Esophagus muscularis mucosa (tissue), 4 donors: ENCODE results near the gene TSTD2. TPM values are rescaled to one million over a fixed set of nuclear protein-coding genes. Genes with fewer than 3 reads are reported as not detected.
"Not testable (repeated sequence)": the region's sequence is repeated elsewhere in the genome, so short reads cannot be mapped to it uniquely, and the experiment has no call there.

Experiments
- DNase-seq: peaks from one replicate; pipeline ENCODE4 v3.0.0-alpha.2; 2017; ENCODE audit errors: extremely low spot score
- H3K27ac ChIP-seq, 4 donors: fragments of 200-600 bp; sonication (generic); replicated peaks in 1 of 4; 1 replicate in 3 of 4; 2 replicates in 1 of 4; pipeline ENCODE4 v1.5.1; 2016 to 2019; ENCODE audit warnings: mild to moderate bottlenecking in 1 of 4
- H3K27me3 ChIP-seq, 4 donors: fragments of 200-600 bp; sonication (generic); one replicate each; pipeline versions ENCODE4 v1.5.1 to v1.6.0; 2016 to 2019
- H3K36me3 ChIP-seq, 4 donors: fragments of 200-600 bp; sonication (generic); one replicate each; pipeline ENCODE4 v1.5.1; 2016 to 2019
- H3K4me1 ChIP-seq, 4 donors: fragments of 200-600 bp; sonication (generic); one replicate each; pipeline ENCODE4 v1.5.1; 2016 to 2019
- H3K4me3 ChIP-seq, 4 donors: fragments of 200-600 bp; sonication (generic); 1 replicate in 2 of 4; 2 replicates in 2 of 4; pipeline ENCODE4 v1.5.1; 2016 to 2019; ENCODE audit warnings: mild to moderate bottlenecking in 4 of 4, moderate library complexity in 1 of 4
- H3K9me3 ChIP-seq, 4 donors: fragments of 200-600 bp; sonication (generic); 1 replicate in 3 of 4; 2 replicates in 1 of 4; pipeline ENCODE4 v1.5.1; 2016 to 2019
- EP300 ChIP-seq: sonication (generic); formaldehyde crosslinking; IDR thresholded peaks from one replicate; pipeline ENCODE4 v1.6.1; 2017; ENCODE audit warnings: antibody characterized with exemption
- POLR2A ChIP-seq: fragments of 450-650 bp; IDR thresholded peaks from one replicate; pipeline ENCODE4 v1.6.1; 2017; ENCODE audit warnings: antibody characterized with exemption, moderate library complexity, mild to moderate bottlenecking, low read depth
- POLR2AphosphoS5 ChIP-seq, 2 donors: sonication (generic); formaldehyde crosslinking; IDR thresholded peaks; one replicate each; pipeline ENCODE4 v1.6.1; 2017; ENCODE audit warnings: antibody characterized with exemption in 2 of 2
- WGBS: methylation state at CpG from one replicate; pipeline ENCODE4 v1.1.5; 2018; 5-methylcytosine and 5-hydroxymethylcytosine counted together
- intact Hi-C: fragments of 100-400 bp; cut with DNase I; formaldehyde crosslinking; loops from one replicate; pipeline ENCODE4 v1.15.1; 2023
- total RNA-seq, 4 donors: library from RNA; depleted of rRNA; stranded (reverse); fragments of >200 nt; gene quantifications; one replicate each; pipeline versions ENCODE4 v1.1.0 to v1.2.1, GENCODE V29; 2016
- TF ChIP-seq, protein P1 (sequence below), 3 experiments: fragments of 200-600 bp in 2 of 3; fragments of 450-650 bp in 1 of 3; sonication (generic) in 2 of 3; IDR thresholded peaks; one replicate each; pipeline ENCODE4 v1.5.1; 2017 to 2019; ENCODE audit warnings: antibody characterized with exemption in 3 of 3, mild to moderate bottlenecking in 2 of 3, moderate library complexity in 1 of 3

TSTD2 gene
- total RNA-seq, 4 donors from 2014 or later, result 22.9 to 25.3 (median 23.5) TPM

DNA sequence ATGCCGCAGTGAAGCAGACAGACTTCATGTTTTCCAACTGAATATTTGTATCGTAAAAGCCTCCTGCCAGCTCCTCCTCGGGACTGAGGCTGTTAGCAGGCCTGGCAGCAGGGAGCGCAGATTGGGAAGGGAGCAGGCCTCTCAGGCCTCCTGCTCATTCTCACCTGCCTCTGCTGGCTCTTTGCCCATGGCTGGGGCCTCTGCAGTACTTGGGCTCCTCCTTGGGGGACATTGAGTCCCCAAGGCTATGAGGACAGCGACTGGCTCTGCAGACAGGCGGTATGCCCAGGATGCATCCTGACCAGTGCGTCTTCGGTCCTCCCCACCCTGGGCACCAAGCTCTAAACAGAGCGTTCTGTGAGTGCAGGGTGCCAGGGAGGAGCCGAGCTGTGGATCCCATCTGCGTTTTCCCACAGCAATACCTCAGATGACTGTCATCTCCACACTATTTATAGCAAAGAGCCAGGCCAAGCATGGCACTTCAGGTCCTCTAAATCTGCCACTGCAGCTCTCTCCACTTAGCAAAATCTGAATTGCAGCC lies 38.7 kb downstream of the TSTD2 start:
- intact Hi-C loops, result no loop called here
- H3K27ac ChIP-seq, result peak overlapping the region; percentile 72 to 74 (median 72)
- peaks cover 0 to 39% (median 29%) of the 10 kb centered on the region in 4 donors for H3K36me3 ChIP-seq
- H3K4me1 ChIP-seq, result peaks cover 33 to 60% (median 54%) of the 10 kb centered on the region in 4 donors
- no peaks in the 10 kb centered on the region for H3K27me3 ChIP-seq
- no peak for TF ChIP-seq EP300
- TF ChIP-seq POLR2AphosphoS5 (IDR thresholded peaks at IDR 0.05), result peak; percentile 21 to 50
- H3K9me3 ChIP-seq, result no peaks in the 10 kb centered on the region
- peak; percentile 92 for DNase-seq
- 71% methylated on average over 11 of the region's 11 CpGs for WGBS
- H3K4me3 ChIP-seq, result no peak overlapping the region

DNA sequence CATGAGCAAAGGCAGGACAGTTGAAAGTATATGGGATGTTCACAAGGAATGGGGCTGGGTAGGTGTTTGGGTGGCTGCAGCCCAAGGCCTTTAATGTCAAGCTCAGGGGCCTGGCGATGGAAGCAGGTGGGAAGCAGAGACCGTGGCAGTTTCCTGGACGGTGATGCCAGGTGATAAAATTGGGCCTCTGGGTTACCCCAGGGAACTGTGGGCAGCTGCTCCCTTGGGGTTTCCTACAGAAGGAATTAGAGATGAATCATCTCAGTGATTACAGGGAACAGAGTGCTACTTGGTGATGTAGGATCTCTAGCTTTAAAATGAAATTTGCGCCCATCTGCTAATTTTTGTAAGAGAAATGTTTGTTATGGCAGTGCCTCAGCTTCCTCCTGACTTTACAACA lies 39.2 kb downstream of the TSTD2 start:
- H3K9me3 ChIP-seq, result no peaks in the 10 kb centered on the region
- 83% methylated on average over 4 of the region's 4 CpGs for WGBS
- no peak overlapping the region for H3K4me3 ChIP-seq
- peaks cover 0 to 37% (median 24%) of the 10 kb centered on the region in 4 donors for H3K36me3 ChIP-seq
- peaks cover 33 to 60% (median 53%) of the 10 kb centered on the region in 4 donors for H3K4me1 ChIP-seq
- TF ChIP-seq, protein P1, sequence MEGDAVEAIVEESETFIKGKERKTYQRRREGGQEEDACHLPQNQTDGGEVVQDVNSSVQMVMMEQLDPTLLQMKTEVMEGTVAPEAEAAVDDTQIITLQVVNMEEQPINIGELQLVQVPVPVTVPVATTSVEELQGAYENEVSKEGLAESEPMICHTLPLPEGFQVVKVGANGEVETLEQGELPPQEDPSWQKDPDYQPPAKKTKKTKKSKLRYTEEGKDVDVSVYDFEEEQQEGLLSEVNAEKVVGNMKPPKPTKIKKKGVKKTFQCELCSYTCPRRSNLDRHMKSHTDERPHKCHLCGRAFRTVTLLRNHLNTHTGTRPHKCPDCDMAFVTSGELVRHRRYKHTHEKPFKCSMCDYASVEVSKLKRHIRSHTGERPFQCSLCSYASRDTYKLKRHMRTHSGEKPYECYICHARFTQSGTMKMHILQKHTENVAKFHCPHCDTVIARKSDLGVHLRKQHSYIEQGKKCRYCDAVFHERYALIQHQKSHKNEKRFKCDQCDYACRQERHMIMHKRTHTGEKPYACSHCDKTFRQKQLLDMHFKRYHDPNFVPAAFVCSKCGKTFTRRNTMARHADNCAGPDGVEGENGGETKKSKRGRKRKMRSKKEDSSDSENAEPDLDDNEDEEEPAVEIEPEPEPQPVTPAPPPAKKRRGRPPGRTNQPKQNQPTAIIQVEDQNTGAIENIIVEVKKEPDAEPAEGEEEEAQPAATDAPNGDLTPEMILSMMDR (IDR thresholded peaks at IDR 0.05), result no peak
- TF ChIP-seq POLR2AphosphoS5 (IDR thresholded peaks at IDR 0.05) (no peak), EP300 (no peak), POLR2A (no peak)
- DNase-seq, result no peak
- intact Hi-C loops, result no loop called here
- H3K27ac ChIP-seq, result peak overlapping the region; percentile 72 to 74 (median 72)
- no peaks in the 10 kb centered on the region for H3K27me3 ChIP-seq

DNA sequence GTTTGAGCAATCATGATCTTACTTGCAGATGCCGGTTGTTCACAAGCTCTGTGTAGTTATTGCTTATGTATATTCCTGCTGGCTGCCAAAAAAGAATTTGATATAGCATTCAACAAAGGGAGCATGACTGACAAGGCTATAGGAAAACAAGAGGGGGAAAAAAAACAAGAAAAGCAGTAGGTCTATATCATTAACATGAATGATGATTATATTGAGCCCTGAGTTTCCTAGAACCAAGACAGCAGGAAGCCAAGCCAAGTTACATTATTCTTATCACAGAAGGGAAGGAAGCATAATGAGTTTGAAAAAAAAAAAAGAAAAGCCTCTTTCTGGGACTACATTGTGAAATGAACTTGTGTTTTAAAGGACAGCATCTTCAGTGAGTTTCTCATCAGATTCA lies 41.0 kb downstream of the TSTD2 start:
- DNase-seq, result no peak
- Histone ChIP-seq H3K27ac (no peak overlapping the region), H3K27me3 (no peaks in the 10 kb centered on the region), H3K4me1 (peaks cover 23 to 42% (median 35%) of the 10 kb centered on the region in 4 donors), H3K9me3 (no peaks in the 10 kb centered on the region), H3K4me3 (no peak overlapping the region), H3K36me3 (peaks cover 0 to 45% (median 23%) of the 10 kb centered on the region in 4 donors)
- WGBS, result 84% methylated on average over 1 of the region's 1 CpG
- intact Hi-C loops, result no loop called here
- no peak for TF ChIP-seq POLR2A
- no peak for TF ChIP-seq EP300
- TF ChIP-seq POLR2AphosphoS5 (IDR thresholded peaks at IDR 0.05), result no peak
- TF ChIP-seq, protein P1 (IDR thresholded peaks at IDR 0.05), result no peak

DNA sequence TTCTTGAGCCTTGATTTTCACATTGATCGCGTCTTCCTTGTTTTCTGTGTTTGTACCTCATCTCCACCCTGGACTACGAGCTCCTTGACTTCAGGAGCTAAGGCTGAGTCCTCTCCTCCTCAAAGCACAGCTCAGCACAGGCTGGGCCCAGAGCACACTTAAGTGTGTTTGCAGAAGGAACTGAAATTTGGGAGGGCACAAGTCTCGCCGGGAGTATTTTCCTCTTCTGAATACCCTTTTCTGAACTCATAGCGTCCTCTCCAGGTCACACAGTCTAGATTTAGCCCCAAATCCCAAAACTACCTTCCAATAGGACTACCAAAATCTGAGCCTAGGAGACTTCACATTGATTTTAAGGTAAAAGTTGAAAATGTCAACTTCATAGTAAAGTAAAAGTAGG lies 41.6 kb downstream of the TSTD2 start:
- intact Hi-C loops, result no loop called here

DNA sequence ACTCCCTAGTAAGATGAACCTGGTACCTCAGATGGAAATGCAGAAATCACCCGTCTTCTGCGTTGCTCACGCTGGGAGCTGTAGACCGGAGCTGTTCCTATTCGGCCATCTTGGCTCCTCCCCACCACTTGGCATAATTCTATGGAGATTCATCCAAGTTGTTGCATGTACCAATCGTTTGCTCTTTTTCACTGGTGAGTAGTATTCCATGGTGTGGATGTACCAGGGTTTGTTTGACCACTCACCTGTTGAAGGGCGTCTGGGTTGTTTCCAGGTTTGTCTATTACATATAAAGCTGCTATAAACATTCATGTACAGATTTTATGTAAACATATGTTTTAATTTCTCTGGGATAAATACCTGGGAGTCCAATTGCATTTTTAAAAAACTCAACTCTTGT lies 46.3 kb downstream of the TSTD2 start:
- DNase-seq, H3K4me3 ChIP-seq, H3K27me3 ChIP-seq, H3K9me3 ChIP-seq, intact Hi-C loops, H3K27ac ChIP-seq, H3K4me1 ChIP-seq: not testable (repeated sequence)
- 90% methylated on average over 5 of the region's 7 CpGs for WGBS
- H3K36me3 ChIP-seq, result peaks cover 4 to 30% (median 9%) of the 10 kb centered on the region in 4 donors

More for the DNA sequence above, 41.6 kb downstream of the TSTD2 start:
- H3K27me3 ChIP-seq, result no peaks in the 10 kb centered on the region
- no peak for TF ChIP-seq POLR2AphosphoS5 (IDR thresholded peaks at IDR 0.05)
- TF ChIP-seq EP300, result no peak
- TF ChIP-seq POLR2A, result no peak
- TF ChIP-seq, protein P1 (IDR thresholded peaks at IDR 0.05), result no peak
- H3K9me3 ChIP-seq, result no peaks in the 10 kb centered on the region
- H3K4me3 ChIP-seq, result no peak overlapping the region
- H3K4me1 ChIP-seq, result peaks cover 19 to 36% (median 29%) of the 10 kb centered on the region in 4 donors
- no peak overlapping the region for H3K27ac ChIP-seq
- peaks cover 4 to 51% (median 23%) of the 10 kb centered on the region in 4 donors for H3K36me3 ChIP-seq
- 82% methylated on average over 6 of the region's 6 CpGs for WGBS
- DNase-seq, result no peak

DNA sequence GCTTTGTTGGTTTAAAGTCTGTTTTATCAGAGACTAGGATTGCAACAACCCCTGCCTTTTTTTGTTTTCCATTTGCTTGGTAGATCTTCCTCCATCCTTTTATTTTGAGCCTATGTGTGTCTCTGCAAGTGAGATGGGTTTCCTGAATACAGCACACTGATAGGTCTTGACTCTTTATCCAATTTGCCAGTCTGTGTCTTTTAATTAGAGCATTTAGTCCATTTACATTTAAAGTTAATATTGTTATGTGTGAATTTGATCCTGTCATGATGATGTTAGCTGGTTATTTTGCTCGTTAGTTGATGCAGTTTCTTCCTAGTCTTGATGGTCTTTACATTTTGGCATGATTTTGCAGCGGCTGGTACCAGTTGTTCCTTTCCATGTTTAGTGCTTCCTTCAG lies 48.4 kb downstream of the TSTD2 start:
- DNase-seq, H3K4me3 ChIP-seq, H3K27me3 ChIP-seq, H3K4me1 ChIP-seq, H3K9me3 ChIP-seq, intact Hi-C loops, H3K27ac ChIP-seq: not testable (repeated sequence)
- H3K36me3 ChIP-seq, result peaks cover 0 to 19% (median 2%) of the 10 kb centered on the region in 4 donors
- no CpG with 5 or more reads among the region's 2 CpGs for WGBS

DNA sequence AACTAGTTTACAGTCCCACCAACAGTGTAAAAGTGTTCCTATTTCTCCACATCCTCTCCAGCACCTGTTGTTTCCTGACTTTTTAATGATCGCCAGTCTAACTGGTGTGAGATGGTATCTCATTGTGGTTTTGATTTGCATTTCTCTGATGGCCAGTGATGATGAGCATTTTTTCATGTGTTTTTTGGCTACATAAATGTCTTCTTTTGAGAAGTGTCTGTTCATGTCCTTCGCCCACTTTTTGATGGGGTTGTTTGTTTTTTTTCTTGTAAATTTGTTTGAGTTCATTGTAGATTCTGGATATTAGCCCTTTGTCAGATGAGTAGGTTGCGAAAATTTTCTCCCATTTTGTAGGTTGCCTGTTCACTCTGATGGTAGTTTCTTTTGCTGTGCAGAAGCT lies 51.6 kb downstream of the TSTD2 start:
- H3K27me3 ChIP-seq, H3K36me3 ChIP-seq, H3K9me3 ChIP-seq, H3K27ac ChIP-seq, H3K4me3 ChIP-seq, intact Hi-C loops, DNase-seq: not testable (repeated sequence)
- no CpG with 5 or more reads among the region's 3 CpGs for WGBS
- H3K4me1 ChIP-seq, result peaks cover 0 to 14% (median 10%) of the 10 kb centered on the region in 4 donors
